CD4-positive, alpha-beta T cell treated with Interleukin-2 at 100 ng/mL for 4 hours (primary cell): ENCODE data around the gene ZFTA.

Experiments used
- DNase-seq: peaks from one replicate; pipeline ENCODE4 v3.0.0-alpha.2; 2020; ENCODE audit warnings: low spot score

Gene ZFTA

DNA sequence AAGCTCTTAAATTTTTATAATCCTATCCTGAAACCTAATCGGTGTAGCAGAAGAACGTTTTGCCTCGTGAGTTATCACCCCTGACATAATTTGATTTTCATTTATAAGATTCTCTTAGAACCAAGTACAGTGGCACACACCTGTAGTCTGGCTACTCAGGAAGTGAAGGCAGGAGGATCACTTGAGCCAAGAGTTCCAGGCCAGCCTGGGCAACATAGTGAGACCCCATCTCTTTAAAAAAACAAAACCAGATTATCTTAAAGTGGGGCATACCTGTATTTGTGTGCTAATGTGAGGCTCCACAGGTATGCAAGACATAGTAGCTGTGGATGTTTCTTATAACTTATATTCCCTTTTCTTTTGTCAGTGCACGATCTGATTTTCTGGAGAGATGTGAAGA is 19.0 kb downstream of the ZFTA start:
- DNase-seq: no peak

- no peak for DNase-seq
Measured at GRCh38 chr11:63747011-63747410, 21.6 kb downstream of the ZFTA start.

- no peak for DNase-seq
Measured at GRCh38 chr11:63745304-63746170, 23.0 kb downstream of the ZFTA start.

- DNase-seq: peak; percentile 70
Measured at GRCh38 chr11:63738720-63739360, 29.7 kb downstream of the ZFTA start.

DNA sequence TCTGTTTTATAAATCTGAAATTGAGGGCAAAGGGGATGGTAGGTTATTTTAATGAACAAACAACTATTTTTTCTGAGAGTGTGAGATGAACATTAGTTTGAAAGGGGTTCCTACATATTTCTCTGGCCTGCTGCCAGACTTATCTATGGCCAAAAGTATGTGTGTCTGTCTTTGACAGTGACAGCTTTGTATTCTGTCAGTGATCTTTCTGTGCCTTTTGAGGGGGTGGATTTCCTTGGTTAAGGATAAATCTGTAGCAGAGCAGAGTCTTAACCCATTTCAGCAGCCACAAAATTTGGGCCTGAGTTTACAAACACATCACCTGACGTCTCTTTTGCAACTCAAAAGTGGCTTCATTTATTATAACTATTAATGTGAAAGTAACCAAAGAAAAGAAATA is 30.9 kb downstream of the ZFTA start:
- no peak for DNase-seq

GRCh38 chr11:63736864-63737263 is 31.7 kb downstream of the ZFTA start:
- no peak for DNase-seq

DNA sequence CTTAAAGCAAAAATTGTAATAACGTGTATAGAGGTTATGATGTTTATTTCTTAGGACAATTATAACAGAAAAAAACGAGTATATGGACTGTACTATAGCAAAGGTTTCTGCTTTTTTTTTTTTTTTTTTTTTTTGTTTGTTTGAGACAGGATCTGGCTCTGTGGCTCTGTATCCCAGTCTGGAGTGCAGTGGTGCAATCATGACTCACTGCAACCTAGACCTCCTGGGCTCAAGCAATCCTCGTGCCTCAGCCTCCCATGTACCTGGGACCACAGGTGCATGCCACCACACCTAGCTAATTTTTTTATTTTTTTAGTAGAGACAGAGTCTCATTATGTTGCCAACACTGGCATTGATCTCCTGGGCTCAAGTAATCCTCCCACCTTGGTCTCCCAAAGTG is 39.2 kb downstream of the ZFTA start:
- no peak for DNase-seq

- DNase-seq: no peak
Measured at GRCh38 chr11:63720611-63721010, 48.0 kb downstream of the ZFTA start.

GRCh38 chr11:63719987-63720386 is 48.6 kb downstream of the ZFTA start:
- no peak for DNase-seq

DNA sequence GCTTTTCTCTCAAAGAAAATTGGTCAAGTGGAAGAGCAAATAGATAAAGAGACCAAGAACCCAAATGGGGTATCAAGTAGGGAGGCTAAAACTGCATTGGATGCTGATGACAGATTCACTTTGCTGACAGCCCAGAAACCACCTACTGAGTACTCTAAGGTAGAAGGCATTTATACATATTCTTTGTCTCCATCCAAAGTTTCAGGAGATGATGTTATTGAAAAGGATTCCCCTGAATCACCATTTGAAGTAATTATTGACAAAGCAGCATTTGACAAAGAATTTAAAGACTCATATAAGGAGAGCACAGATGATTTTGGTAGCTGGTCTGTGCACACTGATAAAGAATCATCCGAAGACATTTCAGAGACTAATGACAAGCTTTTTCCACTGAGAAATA is 49.6 kb downstream of the ZFTA start:
- no peak for DNase-seq
